ENCODE data around the gene CLK2. TPM values are rescaled to one million over a fixed set of nuclear protein-coding genes. Genes with fewer than 3 reads are reported as not detected.

CLK2 gene
- total and polyA plus RNA-seq, 2 of the 13 experiments (the other 11 are each of a cell fraction or from before 2014, with no cell fraction given) = 20.1 to 73.5 TPM

- TF ChIP-seq MAX (IDR thresholded peaks at IDR 0.05) (peak; percentile 28; the same call in 1 of the 2 replicates), LBX2 (CRISPR knock-in tag; IDR thresholded peaks at IDR 0.05; ENCODE audit: borderline replicate concordance) (no peak), KAT7 (CRISPR knock-in tag; IDR thresholded peaks at IDR 0.05; ENCODE audit: borderline replicate concordance) (peak; percentile 77; the same call in 1 of the 2 replicates), MYNN (CRISPR knock-in tag; IDR thresholded peaks at IDR 0.05; ENCODE audit: low read depth) (0 out of 2 replicates have a peak, but pooled peaks have one; percentile 21), PCBP1 (IDR thresholded peaks at IDR 0.05; ENCODE audit: borderline replicate concordance, low read depth, low read length) (no peak), ZNF768 (CRISPR knock-in tag; IDR thresholded peaks at IDR 0.05) (peak; percentile 58; the same call in 1 of the 2 replicates), ZNF362 (CRISPR knock-in tag; IDR thresholded peaks at IDR 0.05; ENCODE audit: borderline replicate concordance) (peak; percentile 56; the same call in 1 of the 2 replicates), RBFOX2 (IDR thresholded peaks at IDR 0.05; ENCODE audit: low read depth, low read length) (peak; percentile 48), ZNF101 (CRISPR knock-in tag; IDR thresholded peaks at IDR 0.05; ENCODE audit: borderline replicate concordance, low read depth) (no peak), RBM22 (optimal IDR thresholded peaks at IDR 0.05; ENCODE audit: low read length) (no peak), ZNF747 (CRISPR knock-in tag; IDR thresholded peaks at IDR 0.05; ENCODE audit: borderline replicate concordance) (no peak; the same call in 1 of the 2 replicates), TCF7L2 (IDR thresholded peaks at IDR 0.05; ENCODE audit: low read depth, low read length) (no peak), ZNF337 (CRISPR knock-in tag; IDR thresholded peaks at IDR 0.05; ENCODE audit: borderline replicate concordance, low read depth) (no peak), IRF2 (CRISPR knock-in tag; IDR thresholded peaks at IDR 0.05) (peak; percentile 70; the same call in 1 of the 2 replicates), MED1 (CRISPR knock-in tag; IDR thresholded peaks at IDR 0.05) (peak; percentile 40), CCDC6 (CRISPR knock-in tag; IDR thresholded peaks at IDR 0.05) (peak; percentile 49; the same call in 1 of the 2 replicates), PRPF4 (IDR thresholded peaks at IDR 0.05; ENCODE audit: low read depth, low read length, poor library complexity, severe bottlenecking) (no peak), SNAPC2 (CRISPR knock-in tag; IDR thresholded peaks at IDR 0.05) (peak; percentile 80; the same call in 1 of the 2 replicates), RFX5 (IDR thresholded peaks at IDR 0.05; ENCODE audit: low read depth, low read length) (no peak), NPAS2 (CRISPR knock-in tag; IDR thresholded peaks at IDR 0.05; ENCODE audit: borderline replicate concordance) (no peak), ZNF569 (CRISPR knock-in tag; IDR thresholded peaks at IDR 0.05; ENCODE audit: borderline replicate concordance) (no peak), ZBTB10 (CRISPR knock-in tag; IDR thresholded peaks at IDR 0.05; ENCODE audit: borderline replicate concordance) (0 out of 2 replicates have a peak, but pooled peaks have one; percentile 41), ZNF256 (CRISPR knock-in tag; conservative IDR thresholded peaks at IDR 0.05) (no peak), BATF2 (CRISPR knock-in tag; IDR thresholded peaks at IDR 0.05) (no peak), ZNF207 (IDR thresholded peaks at IDR 0.05; ENCODE audit: borderline replicate concordance) (no peak)
These were observed 22.5 kb downstream of the CLK2 start (continued) for GRCh38 chr1:155250633-155251449.

Measured in HepG2 (cell line).